DMS79 (cell line): ENCODE results near the gene CCDC152.
A peak's percentile ranks its signal among the peaks of the same experiment; 100 is the strongest.
"Not testable (repeated sequence)": the region's sequence is repeated elsewhere in the genome, so short reads cannot be mapped to it uniquely, and the experiment has no call there.

Source experiments
- DNase-seq: peaks from one replicate; lab custom pipeline; 2025; lab: John Stamatoyannopoulos, UW

CCDC152 gene

GRCh38 chr5:42812620-42813019, 56.0 kb downstream of the CCDC152 start:
- DNase-seq, result no peak

DNA sequence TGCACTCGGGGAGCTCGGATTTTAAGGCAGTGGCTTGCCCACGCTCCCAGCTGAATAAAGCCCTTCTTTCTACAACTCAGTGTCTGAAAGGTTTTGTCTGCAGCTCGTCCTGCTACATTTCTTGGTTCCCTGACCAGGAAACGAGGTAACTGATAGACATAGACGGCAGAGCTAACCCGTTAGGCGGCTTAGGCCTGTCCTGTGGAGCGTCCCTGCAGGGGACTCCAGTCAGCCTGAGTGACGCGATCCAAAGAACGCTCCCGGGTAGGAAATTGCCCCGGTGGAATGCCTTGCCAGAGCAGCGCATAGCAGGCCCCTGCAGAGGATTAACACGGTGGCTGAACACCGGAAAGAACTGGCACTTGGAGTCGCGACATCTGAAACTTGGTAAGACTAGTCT, 56.9 kb downstream of the CCDC152 start:
- DNase-seq, result no peak

DNA sequence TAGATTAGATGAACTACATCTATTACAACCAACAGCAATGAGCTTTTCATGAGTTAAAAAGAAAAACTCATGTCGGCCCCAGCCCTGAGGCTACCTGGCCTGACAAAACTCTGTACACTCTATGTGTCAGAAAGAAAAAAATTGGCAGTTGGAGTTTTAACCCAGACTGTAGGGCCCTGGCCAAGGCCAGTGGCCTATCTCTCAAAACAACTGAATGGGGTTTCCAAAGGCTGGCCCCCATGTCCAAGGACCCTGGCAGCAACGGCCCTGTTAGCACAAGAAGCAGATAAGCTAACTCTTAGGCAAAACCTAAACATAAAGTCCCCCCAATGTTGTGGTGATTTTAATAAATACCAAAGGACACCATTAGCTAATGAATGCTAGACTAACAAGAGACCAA, 59.9 kb downstream of the CCDC152 start:
- DNase-seq, result not testable (repeated sequence)

DNA sequence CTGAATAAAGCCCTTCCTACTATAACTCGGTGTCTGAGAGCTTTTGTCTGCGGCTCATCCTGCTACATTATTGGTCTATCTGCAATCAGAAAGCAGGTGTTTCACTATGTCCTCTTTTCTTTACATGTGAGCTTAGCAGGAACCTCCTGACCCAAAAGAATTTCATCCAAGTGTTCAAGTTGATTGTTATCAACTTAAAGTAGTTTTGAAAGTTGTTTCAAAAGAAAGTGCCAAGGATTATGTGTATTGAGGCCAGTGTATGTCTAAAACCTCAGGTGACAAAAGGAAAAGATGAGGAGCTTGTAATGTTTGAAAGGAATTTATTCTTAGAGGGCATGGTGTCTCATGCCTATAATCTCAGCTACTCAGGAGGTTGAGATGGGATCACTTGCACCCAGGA, 63.1 kb downstream of the CCDC152 start:
- DNase-seq, result no peak

DNA sequence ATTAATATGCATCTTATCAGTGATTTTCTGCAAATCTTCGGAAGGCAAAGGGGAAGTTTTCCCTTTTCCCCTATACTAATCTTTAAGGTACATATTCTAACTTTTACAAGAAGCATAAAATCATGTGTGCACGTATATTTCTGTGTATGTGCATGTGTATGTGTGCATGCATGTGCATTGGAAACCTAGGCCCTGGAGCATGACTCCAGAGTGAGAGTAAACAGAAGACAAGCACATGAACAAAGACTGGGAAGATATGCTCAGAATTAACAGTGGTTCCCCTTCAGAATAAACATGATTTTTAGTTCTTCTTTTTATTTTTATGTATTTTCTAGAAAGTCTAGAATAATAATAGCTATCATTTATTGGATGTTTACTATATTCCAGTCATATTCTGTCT, 65.9 kb downstream of the CCDC152 start:
- DNase-seq, result no peak

DNA sequence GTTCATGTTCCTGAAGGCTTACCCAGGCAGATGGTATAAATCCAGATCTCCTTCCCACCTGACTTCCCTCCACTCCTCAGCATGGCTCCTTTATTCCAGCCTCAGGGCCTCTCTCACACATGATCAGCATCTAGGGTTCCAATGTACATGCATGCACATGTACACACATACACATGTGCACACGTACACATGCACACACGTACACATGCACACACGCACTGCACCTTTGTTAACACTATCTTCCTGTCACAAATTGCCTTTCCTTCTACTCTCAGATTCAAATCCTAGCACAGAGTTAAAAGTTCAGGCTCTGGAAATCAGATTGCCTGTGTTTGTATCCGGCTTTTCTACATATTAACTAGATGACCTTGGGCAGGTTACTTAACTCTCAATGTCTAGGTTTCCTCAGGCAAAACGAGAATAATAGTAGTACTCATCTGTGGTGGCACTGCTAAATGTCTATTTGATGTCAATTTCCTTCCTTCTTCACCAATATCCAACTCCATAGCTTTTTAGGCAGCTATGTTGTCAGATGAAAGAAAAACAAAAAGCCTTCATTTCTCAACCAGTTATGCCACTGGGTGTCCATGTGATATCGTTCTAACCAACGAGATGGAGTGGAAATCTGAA, 67.8 kb downstream of the CCDC152 start:
- DNase-seq, result no peak

- no peak for DNase-seq
Observed at GRCh38 chr5:42825422-42826148, 69.0 kb downstream of the CCDC152 start.

GRCh38 chr5:42826757-42827515, 70.3 kb downstream of the CCDC152 start:
- DNase-seq, result no peak

- DNase-seq, result no peak
Observed at GRCh38 chr5:42828671-42829070, 72.1 kb downstream of the CCDC152 start.

DNA sequence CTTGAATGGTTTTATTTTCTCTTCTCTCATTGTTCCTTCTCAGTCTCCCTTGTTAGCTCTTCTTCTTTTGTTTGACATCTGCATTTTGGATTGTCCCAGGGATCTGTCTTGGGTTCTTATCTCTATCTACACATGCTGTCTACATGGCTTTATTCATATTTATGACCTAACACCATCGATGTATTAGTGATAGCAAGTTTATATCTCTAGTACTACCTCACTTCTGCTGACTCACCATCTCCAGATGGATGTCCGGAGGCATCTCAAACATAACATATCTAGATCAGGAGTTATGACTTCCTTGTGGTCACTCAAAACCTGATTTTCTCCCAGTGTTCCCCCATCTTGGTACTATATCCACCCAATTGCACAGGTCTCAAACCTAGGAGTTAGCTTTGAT, 74.3 kb downstream of the CCDC152 start:
- DNase-seq, result no peak

- no peak for DNase-seq
Observed at GRCh38 chr5:42832060-42832459, 75.4 kb downstream of the CCDC152 start.

DNA sequence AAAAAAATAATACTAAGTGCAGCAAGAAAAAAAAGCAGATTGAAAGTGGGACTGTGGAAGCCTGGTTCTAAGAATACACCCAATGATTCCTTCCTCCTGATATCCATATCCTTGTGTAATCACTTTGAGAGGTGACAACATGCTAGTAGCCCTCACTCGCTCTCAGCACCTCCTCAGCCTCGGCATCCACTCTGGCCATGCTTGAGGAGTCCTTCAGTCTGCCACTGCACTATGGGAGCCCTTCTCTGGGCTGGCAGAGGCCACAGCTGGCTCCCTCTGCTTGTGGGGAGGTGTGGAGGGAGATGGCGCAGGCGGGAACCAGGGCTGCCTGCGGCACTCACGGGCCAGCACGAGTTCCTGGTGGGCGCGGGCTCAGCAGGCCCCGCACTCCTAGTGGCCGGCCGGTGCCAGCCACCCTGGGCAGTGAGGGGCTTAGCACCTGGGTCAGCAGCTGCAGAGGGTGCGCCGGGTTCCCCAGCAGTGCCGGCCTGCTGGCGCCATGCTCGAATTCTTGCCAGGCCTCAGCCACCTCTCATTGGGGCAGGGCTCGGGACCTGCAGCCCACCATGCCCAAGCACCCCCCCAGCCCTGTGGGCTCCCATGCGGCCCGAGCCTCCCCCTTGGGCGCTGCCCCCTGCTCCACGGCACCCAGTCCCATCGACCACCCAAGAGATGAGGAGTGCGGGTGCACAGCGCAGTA, 79.6 kb downstream of the CCDC152 start:
- DNase-seq, result no peak

GRCh38 chr5:42837601-42838000, 81.0 kb downstream of the CCDC152 start:
- no peak for DNase-seq

DNA sequence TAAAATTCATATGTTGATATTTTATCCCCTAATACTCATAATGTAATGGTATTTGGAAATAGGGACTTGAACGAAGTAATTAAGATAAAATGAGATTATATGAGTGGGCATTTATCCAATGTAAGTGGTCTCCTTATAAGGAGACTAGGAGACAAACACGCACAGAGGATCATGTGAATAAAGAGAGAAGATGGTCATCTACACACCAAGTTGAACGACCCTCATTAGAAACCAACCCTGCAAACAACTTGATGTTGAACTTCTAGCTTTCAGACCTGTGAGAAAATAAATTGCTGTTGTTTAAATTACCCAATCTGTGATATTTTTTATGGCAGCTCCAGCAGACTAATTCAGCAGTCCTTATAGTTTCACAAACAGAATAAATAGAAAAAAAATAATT, 82.6 kb downstream of the CCDC152 start:
- DNase-seq, result no peak

DNA sequence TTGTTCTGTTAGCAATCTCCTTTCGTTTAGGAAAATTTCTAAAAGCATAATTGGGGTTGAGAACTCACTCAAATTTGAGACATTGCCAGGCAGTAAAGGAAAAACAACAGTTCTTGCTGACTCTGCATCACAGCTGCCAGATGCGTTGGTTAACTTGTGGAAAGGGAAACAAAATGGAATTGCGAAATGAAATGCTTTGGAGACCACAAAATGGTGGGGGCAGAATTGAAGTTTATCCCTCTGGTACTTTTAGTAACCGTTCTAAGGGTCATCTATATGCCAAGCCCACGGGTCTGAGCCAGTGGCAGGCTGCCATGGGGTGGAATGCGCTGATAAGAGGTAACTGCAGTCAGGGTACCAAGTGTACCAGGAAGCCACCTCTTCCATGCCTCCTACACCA, 83.7 kb downstream of the CCDC152 start:
- DNase-seq, result peak; percentile 18

DNA sequence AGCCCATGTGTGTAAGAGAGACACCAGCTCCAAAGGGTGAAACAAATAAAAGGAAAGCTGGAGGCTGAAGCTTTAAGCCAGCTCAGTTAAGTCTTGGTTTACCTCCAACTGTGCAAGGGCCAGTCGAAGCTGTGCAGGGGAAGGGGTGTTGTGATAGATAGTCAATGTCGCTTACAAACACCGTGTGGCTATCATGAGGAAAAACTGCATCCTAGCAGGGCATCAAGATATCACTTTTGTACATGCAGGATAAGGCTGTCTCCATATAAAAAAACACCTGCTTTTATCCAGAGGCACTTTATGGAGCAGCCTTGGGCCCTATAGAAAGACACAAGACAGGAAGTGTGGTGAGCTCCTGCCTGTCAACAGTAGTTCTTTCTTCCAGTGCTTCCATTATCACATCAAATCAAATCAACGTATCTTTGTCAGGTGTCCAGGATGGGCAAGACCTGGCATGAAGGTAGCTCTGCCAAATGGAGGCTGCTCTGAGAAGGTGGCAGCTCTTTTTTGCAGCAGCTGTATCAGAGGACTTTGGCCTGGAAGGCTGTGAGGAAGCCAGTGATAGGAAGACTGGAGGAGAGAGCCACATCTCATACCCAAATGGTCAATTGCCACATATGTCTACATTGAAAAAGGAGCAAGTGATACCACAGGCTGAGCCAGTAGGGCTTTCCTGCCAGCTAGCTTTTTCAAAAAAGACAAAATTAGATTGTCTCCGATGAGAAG, 84.4 kb downstream of the CCDC152 start:
- no peak for DNase-seq

- no peak for DNase-seq
Observed at GRCh38 chr5:42842921-42843641, 86.5 kb downstream of the CCDC152 start.

- DNase-seq, result no peak
Observed at GRCh38 chr5:42843675-42844292, 87.2 kb downstream of the CCDC152 start.

GRCh38 chr5:42844408-42844807, 87.8 kb downstream of the CCDC152 start:
- DNase-seq, result not testable (repeated sequence)

- DNase-seq, result no peak
Observed at GRCh38 chr5:42848545-42848944, 91.9 kb downstream of the CCDC152 start.

DNA sequence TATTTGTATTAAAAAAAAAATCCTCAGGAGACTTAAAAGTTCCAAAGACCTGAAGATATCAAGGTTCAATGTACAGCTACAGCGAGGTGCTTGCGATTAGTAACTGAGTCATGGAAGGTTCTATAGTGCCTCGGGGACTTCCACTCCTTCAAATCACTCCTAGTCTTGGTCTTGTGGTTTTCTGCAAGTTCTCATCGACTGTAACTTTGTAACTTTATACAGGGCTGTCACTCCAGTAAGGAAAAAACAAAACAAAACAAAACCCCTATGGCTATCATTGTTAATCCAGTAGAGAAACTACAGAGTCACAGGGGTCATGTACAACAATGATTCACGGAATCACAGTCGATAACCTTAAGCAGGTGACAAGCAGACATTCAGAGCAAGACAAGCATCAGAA, 94.9 kb downstream of the CCDC152 start:
- no peak for DNase-seq
